HepG2 (cell line): ENCODE results near the gene DSC3.

Experiments
- CTCF ChIP-seq: sonication (generic); formaldehyde crosslinking; IDR thresholded peaks from 2 replicates; pipeline ENCODE4 v1.5.0; 2020; ENCODE audit warnings: mild to moderate bottlenecking, missing genetic modification reagents, moderate library complexity
- NR2F6 ChIP-seq, 2 experiments: IDR thresholded peaks; 2 replicates each; pipeline ENCODE4 v1.6.1; 2016; ENCODE audit warnings: antibody characterized with exemption in 1 of 2, mild to moderate bottlenecking in 1 of 2
- SMARCE1 ChIP-seq: fragments of 450-650 bp; IDR thresholded peaks from 2 replicates; pipeline ENCODE4 v1.6.1; 2017; ENCODE audit warnings: borderline replicate concordance
- ZNF446 ChIP-seq: sonication (generic); formaldehyde crosslinking; IDR thresholded peaks from 2 replicates; pipeline ENCODE4 v1.5.0; 2020; ENCODE audit warnings: mild to moderate bottlenecking, missing genetic modification reagents
- ZNF468 ChIP-seq: sonication (generic); formaldehyde crosslinking; IDR thresholded peaks from 2 replicates; pipeline ENCODE4 v1.8.0; 2022; ENCODE audit warnings: mild to moderate bottlenecking, moderate library complexity, missing genetic modification reagents
- TF ChIP-seq, protein P1 (sequence below): sonication (generic); formaldehyde crosslinking; IDR thresholded peaks from 2 replicates; pipeline ENCODE4 v1.9.0; 2022; ENCODE audit warnings: low read depth, missing genetic modification reagents

DNA sequence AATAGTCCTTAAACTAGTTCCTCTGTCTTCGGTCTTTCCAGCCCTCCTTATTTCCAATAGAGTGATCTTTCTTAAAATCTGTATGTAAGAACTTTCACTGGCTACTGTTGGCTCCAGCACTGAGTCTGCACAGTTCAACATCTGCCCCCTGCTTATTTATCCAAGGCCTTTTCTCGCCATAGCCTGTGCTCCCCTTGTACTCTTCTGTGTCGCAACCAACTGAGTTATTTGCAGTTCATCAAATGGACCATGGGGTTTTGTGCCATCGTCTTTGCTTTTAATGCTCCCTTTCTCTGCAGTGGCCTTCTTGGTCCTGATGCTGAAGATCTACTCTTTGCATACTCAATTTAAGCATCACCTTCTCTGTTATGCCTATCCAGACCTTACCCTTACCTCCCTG is 77.3 kb downstream of the DSC3 start:
- no peak for TF ChIP-seq ZNF468 (CRISPR knock-in tag)
- no peak for TF ChIP-seq NR2F6 (IDR thresholded peaks at IDR 0.05)
- TF ChIP-seq NR2F6 (CRISPR knock-in tag; IDR thresholded peaks at IDR 0.05), result no peak
- no peak for TF ChIP-seq SMARCE1
- TF ChIP-seq CTCF (CRISPR knock-in tag), result no peak
- TF ChIP-seq ZNF446 (CRISPR knock-in tag), result no peak
- TF ChIP-seq, protein P1, sequence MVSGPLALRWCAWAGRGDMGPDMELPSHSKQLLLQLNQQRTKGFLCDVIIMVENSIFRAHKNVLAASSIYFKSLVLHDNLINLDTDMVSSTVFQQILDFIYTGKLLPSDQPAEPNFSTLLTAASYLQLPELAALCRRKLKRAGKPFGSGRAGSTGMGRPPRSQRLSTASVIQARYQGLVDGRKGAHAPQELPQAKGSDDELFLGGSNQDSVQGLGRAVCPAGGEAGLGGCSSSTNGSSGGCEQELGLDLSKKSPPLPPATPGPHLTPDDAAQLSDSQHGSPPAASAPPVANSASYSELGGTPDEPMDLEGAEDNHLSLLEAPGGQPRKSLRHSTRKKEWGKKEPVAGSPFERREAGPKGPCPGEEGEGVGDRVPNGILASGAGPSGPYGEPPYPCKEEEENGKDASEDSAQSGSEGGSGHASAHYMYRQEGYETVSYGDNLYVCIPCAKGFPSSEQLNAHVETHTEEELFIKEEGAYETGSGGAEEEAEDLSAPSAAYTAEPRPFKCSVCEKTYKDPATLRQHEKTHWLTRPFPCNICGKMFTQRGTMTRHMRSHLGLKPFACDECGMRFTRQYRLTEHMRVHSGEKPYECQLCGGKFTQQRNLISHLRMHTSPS (CRISPR knock-in tag), result no peak
